ENCODE results near the gene KCNF1. TPM values are rescaled to one million over a fixed set of nuclear protein-coding genes. Genes with fewer than 3 reads are reported as not detected.

KCNF1 gene
- total RNA-seq, 1 donor from 2014 or later: 1.9 TPM

DNA sequence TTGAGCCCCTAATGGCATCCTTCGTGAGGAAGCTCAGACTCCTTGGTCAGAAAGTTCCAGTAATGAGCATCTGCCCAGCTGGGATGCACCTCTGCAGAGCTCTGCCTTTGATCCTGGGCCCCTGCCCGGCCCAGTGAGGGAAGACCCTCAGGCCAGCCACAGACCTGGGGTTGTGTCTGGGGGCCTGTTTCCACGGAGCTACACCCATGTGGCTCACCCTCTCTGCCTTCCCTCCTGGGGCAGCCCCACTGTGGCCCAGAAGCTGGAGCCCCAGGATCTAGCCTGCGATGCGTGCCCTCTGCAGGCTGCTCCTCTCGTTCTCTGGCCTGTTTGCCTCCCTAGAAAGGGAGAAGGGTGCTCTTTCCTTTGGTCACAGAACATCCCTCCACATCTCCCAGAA lies 9.8 kb downstream of the KCNF1 start:
- no peak for DNase-seq

DNA sequence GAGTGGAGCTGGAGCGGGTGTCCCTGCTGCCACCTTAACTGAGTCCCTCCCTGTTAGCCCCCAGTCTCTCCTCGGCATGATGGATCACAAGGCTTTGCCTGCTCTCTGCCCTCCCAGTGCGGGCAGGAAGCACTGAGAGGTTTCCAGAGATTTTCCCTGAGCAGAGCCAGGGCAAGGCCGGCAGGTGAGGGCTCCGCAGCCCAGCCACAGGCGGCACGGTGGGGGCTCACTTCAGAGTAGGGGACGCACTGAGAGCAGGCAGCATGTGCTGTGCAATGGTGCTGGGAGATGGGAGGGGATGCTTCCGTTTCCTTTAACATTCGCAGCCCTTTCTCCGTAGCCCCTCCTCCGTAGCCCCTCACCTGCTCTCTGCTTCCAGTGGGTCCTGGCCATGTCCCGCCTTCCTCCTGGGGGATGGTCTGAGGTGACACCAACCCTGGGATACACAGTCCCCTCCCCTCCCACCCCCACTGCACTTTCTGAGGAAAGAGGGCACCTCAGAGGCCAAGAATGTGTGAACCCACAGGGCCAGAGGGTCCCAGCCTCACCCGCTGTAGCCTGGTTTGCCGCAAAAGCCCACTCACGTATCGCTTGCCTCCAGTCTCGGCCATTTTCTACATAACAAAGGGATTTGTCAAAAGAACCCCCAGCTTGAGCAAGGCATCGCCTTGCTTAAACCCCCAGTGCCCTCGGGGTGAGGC lies 10.7 kb downstream of the KCNF1 start:
- no peak for DNase-seq

DNA sequence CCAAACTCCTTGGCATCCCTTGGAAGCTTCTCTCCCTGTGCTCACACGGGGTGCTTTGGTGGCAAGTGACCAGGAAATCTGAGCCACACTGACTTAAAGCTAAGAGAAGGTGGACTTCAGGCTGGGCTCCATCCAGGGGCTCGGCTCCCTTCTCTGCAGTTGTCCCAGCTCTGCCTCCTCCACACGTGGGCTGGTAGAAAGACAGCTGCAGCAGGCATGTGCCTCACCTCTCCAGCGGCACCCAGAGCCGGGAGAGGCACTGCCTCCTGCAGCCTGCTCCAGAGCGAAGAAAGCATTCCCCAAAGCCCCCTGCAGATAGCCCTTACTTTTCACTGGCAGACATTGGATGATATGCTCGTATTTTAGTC lies 11.3 kb downstream of the KCNF1 start:
- DNase-seq: no peak

DNA sequence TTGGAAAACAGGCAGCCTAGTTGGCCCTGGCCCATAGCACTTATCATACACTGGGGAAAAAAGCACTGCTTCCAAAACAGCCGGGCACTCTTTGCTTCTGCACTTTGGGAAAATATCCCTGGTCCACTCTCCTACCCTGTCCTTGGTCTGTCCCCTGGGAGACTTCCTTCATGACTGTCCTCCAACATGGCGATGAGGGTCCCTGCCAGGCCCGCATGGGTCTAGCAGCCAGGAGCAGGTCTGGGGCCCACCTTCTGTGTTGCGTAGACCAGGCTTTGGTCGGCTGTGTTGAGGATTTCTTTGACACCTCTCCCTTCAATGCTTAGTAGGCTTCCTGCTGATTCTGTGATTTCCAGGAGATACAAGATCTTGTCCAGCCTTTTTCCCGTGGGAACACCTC lies 12.2 kb downstream of the KCNF1 start:
- no peak for DNase-seq

DNA sequence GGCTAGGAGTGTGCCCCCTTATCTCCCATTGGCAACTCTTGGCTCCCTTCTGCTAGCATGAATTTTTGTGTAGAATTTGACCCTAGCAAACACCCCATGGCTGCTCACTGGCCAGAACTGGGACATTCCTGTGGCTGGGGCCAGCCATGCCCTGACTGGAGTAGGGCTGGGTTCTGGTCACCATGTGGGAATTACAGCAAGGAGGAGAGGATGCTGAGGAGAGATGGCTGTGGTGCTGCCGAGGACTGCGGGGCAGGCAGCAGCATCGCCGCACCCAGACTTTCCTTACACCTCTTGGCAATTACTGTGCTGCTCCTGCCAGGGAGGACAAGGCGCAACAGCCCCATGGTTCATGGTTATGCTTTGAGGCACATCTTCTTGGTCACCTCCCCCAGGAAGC lies 12.7 kb downstream of the KCNF1 start:
- DNase-seq: no peak

DNA sequence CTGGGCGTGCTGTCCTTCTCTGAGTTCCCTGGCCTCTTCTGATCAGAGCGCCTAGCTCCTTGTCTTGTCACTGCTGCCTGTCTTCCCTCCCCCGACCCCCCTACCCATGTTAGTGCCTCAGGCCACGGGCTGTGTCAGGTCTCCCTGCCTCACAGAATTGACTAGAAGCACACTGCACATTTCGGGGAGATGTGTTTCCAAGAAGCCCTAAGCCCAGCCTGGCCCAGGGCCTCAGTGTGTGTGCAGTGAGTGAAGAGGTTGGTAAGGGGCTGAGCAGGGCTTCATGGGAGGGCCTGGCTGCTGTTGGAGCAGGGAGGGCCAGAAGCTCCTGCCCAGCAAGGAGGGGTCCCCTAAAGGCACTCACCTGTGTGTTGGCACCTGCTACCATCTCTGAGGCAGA lies 13.1 kb downstream of the KCNF1 start:
- no peak for DNase-seq

DNA sequence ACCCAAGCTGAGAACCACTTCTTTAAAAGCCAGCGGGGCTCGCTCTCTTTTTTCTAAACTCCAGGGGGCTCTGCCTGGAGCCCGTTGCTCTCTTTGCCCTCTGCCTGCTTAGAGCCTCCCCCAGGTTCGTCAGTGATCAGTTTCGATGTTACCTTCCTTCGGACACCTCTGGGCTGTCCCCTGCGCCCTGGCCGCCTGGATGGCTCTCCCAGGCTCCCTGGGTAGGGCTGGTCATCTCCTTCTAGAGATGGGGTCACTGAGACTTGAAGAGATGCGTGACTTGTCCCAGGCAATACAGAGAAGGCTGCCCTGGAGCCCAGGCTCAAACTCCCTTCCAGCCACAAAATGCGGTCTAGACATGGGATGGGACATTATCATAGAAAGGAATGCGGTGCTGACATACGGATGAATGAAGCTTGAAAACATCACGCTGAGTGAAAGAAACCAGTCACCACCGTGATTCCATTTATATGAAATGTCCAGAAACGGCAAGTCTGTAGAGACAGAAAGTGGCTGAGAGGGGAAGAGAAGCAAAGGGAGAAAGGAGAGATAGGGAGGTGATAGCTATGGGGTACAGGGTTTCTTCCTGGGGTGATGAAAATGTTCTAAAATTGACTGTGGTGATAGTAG lies 14.6 kb downstream of the KCNF1 start:
- DNase-seq: no peak

DNA sequence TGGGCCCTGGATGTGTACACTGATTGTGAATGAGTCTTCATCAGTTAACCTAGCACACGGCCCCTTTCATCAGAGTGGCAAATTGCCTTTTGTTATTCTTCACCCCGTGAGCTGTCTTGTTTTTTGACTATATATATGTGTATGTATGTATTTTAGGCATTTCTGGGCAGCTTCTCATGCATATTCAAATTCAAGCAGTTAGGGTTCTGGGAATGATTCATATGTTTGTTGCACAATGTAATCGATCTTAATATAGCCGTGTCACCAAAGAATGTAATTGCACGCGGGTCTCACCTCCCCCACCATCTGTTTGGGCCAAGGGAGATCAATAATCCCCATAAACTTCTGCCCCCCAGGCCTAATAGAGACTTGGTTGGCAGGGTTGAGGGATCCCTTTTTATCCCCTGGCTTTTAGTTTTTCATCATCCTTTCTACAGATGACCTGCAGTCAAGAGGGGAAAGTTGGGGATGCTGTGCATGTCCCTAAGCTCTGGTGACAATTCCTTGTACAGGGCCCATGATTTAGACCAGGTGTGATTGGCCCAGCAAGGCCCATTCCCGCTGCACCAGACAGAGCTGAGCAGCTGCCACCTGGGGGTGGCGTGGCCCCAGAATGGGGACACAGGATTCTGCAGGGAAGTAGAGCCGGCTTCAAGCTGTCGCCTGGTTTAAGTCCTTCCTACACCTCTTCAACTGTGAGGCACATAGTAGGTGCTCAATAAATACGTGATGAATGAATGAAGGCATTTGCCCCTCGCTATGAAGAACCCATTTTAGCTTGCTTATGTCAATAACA lies 19.2 kb downstream of the KCNF1 start:
- DNase-seq: no peak

DNA sequence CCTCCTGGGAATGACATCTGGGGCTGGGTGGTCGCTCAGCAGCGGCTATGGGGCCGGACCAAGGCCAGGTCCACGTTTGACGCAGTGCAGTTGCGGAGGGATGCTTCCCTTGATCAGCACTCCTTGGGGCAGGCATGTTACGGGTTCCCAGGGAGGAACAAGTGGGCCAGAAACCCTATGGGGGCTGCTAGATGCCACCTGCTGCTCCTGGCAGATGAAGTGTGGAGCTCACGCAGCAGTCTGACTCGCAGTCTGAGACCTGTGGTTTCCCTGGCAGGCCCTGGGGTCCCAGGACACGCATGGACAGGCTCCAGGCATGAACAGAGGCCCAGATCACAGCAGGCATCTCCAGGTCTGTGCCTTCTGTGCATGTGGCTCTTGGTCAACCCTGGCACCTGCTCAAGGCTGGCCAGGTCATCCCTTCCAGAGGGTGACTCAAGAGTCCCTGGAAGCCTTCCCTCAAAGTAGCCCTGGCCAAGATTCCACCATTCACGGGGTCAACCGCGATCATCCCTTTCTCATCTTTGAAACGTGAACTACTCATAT lies 20.0 kb downstream of the KCNF1 start:
- no peak for DNase-seq

DNA sequence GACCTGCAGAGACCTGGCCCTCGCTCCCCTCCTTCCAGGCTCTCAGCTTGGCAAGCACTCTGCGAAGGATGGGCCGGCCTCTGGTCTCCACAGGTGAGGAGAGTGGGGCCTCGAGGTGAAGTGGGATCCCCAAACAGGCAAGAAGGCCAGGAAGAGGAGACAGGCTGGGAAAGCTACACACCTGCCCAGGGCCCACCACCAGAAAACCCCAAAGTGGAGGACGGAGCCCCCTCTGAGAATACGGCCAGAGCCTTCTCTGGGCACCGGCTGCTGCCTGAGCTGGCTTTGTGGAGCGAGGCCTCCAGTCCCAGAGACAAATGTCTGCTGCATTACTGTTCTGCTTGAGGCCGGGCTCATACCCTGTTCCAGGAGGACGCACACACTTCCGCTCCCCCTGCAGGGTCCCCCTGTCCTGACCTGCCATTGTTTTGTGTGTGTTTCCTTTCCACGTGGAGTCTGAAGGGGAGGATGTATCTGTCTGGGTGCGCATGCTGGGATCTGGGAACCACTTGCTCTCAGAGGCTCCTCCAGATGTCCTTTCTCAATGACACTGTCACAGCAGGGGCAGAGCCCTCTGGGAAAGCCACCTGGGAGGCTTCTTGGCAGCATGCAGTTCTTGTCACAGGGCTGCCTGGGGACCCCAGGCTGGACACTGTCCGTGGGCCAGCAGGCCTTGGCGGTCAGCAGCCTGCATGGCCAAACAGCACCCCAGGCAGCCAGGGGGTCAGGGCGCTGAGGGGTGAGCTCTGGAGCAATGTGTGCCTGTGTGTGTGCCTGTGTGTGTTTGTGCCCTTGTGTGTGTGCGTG lies 20.8 kb downstream of the KCNF1 start:
- DNase-seq: peak; percentile 71

DNA sequence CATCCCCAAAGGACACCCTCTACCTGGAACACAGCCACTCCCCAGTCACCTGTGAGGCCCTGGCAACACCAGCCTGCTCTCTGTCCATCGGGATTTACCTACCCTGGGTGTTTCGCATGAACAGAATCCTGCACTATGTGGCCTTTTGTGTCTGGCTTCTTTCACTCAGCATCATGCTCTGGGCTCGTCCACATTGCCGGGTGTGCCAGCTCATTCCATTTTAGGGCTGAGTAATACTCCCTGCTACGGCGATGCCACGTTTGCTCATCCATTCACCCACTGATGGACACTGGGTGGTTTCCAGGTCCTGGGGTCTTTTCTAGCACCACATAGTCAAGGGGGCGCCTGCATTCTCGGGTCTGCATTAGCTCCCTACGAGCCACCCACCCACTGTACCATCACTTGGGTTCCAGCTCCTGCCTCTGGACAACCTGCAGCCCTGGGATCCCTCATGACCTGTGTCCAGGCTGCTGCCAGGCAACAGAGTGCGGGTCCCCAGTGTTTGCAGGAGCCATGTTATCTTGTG lies 22.0 kb downstream of the KCNF1 start:
- DNase-seq: no peak

DNA sequence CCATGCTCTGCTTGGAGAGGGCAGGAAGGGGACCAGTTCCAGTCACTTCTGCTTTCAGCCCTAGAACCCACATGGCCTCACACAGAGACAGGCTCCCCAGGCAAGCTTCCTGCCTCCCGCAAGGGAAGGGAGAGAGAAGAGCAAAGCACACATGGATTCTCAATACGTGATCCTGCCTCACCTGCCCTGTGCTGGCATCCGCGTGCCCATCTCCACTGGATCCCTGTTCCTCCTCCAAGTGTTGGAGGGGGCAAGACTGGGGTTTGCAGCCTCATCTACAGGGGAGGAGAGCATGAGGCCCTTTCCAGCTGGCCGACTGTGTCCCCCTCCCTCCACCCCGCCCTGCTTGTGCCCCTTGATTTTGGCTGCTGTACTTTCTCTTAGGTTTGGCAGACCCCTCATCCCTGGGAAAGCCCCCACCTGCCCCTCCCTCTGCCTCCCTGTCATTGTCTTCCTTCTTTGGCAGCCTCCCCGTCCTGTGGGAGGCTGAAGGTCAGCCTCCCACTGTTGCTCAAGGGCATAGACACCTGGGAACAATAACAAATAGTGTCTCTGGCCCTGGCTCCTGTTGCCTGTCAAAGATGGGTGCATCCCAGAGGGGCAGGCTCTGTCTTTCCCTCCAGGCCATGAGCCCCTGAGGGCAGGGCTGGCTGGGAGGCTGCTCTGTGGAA lies 22.7 kb downstream of the KCNF1 start:
- no peak for DNase-seq

DNA sequence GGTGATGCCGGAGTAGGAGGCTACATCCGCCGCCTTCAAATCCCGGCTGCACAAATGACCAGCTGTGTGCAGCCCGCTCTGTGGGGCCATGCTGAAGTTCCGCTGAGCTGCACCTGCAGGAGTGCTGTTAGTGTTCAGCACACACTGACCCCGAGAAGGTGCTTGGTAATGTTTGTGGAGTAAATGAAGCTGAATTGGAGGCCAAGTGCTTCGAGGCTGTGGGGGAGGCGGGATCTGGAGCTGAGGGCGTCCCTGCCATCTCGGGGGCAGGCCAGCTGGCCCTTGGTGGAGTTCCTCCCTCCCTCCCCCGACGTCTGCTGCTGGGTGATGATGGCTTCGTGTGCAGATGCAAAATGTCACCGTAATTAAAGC lies 23.2 kb downstream of the KCNF1 start:
- no peak for DNase-seq

DNA sequence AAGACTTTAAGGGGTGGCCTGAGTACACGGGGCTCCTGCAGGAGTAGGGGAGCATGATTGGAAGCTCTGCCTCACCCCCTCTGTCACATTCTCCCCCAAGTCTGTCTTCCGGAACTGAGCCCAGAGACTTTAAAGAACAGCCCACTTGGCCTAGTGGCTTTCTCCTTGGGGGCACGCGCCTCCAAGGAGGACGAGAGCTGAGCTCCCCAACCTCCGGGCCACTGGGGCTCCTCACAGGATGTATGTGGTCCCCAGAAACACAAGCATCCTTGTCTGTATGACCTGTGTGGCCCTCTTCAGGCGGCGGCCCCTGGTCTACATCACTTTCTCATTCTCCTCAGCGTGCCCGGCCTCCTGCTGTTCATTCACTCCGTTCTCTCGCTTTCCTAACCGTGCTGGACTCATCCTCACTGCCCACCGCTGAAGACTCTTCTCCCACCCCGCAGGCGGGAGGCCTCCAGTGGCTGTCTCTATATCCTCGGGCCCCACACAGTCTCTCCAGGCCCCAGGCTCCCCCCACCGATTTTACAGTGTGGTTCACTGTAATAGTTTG lies 23.7 kb downstream of the KCNF1 start:
- DNase-seq: no peak

DNA sequence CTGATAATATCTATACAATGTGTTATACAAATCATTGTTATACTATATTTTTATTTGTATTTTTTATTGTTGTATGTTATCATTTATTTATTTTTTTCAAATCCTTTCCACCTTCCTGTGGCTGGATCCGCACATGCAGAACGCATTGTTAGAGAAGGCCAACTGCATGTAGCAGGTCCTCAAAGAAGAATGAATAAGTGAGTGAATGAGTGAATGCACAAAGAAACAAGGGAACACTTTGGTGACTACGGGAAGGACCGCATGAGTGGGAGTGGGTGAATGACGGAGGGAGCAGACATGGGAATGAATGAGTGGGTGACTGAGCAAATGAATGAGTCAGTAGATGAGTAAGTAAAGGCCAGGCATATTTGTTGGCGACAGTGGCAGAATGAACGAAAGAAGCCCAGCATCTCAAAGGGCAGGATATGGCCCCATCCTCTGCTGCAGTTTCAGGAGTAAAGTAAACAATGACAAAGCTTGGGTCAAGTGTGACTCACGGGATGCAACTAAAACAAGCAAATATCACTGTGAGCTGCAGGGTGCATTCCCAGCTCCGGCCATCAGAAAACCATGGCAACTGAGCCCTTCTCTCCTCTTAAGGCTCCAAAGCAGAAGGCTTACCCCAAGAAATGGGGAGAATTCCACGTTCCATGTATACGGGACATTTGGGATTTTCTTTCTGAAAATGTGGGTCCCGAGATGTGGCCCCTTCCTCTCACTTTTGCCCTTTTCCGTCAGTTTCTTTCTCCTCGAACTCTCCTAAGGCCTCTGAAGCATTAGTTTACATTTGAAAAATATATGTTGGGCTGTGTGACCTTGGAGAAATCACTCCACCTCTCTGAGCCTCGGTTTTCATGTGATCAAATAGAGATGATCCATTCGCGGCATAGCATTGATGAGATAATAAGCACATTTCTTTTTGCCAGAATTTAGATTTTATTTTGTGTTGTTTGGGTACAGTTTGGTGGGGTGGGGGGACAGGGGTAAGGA lies 24.5 kb downstream of the KCNF1 start:
- DNase-seq: peak; percentile 96

DNA sequence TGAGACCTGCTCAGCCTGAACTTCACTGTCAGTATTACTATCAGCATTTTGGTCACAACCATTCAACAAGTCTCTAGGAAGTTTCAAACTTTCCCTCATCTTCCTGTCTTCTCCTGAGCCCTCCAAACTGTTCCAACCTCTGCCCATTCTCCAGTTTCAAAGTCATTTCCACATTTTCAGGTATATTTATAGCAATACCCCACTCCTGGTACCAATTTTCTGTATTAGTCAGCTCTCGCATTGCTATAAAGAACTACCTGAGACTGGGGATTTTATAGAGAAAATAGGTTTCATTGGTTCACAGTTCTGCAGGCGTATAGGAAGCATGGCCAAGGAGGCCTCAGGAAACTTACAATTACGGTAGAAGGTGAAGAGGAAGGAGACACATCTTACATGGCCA lies 27.3 kb downstream of the KCNF1 start:
- no peak for DNase-seq

DNA sequence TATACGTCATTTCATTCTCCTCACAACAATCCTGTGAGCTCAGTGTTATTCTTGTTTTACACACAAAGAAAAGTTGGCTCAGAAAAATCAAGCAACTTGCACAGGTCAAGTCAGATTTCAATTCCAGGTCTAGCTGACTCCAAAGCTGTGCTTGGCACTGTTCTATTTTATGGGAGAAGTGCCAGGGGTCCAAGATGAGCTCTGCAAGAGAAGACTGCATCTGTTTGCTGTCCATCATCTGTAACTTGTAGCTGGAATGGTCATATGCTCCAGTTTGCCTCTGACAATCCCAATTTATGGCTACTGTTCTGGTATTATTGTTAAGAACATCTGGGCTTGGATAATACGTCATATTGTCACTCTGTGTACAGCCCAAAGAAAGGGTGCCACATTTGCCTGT lies 28.9 kb downstream of the KCNF1 start:
- peak; percentile 16 for DNase-seq

DNA sequence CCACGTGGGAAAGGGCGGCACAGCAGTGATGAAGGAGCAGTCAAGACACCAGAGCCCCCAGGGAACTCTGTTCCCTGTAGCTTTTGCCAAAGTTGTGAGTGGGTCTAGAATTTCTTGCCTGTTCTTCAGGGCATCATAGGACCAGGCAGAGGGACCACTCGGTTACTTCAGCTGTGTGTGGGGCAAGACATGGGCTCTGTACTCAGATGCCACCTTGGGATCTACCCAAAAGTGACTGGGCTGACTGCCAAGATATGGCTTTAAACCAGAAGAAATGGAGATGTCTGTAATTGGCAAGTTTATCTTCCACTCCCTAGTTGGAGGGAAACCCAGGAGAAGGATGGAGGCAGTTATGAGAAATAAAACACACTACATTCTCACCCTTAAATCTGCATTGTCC lies 29.6 kb downstream of the KCNF1 start:
- no peak for DNase-seq

DNA sequence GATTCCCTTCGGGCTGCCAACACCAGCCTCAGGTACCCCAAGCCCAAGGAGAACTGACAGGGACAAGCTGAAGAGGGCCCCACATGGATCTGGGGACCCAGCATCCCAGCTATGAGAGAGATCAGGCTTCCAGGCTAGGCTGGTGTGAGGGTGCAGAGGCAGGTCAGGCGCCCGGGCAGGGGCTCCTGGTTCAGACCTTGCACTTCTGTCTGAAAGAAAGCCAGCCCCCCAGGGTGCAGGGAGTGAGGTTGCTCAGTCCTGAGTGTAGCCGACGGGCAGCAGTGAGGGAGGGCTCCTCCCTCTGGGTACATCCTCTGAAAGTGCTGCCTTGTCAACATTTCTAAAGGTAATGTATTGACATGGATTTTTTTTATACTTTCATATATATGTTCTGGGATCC lies 33.1 kb downstream of the KCNF1 start:
- no peak for DNase-seq

DNA sequence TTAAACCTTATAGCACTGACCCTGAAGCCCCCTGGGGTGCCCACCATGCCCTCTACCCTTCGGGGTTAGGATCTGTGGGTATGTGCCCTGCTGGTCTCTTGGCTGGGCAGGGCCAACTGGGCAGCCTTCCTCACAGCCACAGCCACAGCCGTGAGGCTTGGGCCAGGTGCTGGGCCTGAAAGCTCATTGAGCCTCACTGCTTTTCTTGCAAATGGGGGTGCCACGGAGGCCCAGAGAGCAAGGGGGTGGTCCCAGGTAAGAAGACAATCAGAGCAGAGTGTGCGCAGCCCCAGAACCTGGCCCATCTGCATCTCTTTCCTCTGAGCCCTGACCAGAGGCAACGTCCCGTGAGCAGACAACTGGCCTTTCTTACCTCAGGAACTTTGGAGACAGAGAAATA lies 34.7 kb downstream of the KCNF1 start:
- DNase-seq: no peak

All from dermis blood vessel endothelial cell (primary cell).